HG03097 (cell line): Measurements from ENCODE around the gene RCOR2.
A peak's percentile ranks its signal among the peaks of the same experiment; 100 is the strongest.
"Not testable (repeated sequence)": the region's sequence is repeated elsewhere in the genome, so short reads cannot be mapped to it uniquely, and the experiment has no call there.

Experiments used
- ATAC-seq: cut with Tn5 transposase; IDR thresholded peaks from one replicate; pipeline ENCODE4 v1.9.1; 2021; ENCODE audit not compliant: unreplicated experiment, low FRiP score

Gene RCOR2

DNA sequence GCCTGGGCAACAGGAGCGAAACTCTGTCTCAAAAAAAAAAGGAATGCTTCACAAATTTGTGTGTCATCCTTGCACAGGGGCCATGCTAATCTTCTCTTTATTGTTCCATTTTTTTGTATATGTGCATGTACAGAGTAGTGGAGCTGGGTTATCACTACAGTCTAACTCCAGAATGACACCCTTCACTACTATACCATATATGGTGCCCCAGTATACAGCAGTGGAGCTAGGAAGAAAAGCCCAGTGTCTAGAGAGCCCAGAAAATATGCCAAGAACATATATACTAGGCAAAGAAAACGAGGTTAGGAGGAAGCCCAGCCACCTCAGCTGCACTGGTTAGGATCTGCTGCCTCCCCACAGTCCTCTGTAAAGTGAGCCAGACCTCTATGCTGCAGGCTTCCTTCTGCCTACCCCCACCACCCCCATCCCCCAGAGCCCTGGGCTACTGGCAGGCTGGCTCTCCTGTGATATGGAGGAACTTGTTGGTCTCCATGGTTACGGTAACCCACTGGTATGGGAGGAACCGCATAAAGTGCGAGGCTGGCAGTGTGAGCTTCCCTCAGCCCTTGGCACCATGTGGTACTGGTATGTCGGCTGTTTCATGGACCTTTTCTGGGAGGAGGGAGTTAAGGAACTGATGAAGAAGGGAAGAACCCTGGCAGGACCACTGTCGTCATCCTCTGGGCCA lies 34.3 kb downstream of the RCOR2 start:
- ATAC-seq: no peak

DNA sequence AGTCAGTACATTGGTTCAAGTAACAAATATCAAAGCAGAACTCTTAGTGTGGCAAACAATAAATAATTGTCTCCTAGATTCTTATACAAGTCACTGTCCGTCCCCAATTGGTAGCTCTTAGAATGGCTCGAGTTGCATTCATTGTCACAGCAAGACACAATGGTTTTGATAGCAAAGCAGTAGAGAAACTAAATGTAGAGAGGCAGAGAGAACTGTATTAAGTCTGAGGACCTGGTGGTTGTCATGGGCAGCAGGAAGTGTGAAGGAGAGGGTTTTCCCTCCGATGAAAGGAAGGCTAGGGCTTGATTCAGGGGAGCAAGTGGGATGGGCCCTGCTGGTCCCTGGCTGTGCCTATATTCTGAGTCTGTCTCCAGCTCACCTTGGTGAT lies 36.6 kb downstream of the RCOR2 start:
- no peak for ATAC-seq

DNA sequence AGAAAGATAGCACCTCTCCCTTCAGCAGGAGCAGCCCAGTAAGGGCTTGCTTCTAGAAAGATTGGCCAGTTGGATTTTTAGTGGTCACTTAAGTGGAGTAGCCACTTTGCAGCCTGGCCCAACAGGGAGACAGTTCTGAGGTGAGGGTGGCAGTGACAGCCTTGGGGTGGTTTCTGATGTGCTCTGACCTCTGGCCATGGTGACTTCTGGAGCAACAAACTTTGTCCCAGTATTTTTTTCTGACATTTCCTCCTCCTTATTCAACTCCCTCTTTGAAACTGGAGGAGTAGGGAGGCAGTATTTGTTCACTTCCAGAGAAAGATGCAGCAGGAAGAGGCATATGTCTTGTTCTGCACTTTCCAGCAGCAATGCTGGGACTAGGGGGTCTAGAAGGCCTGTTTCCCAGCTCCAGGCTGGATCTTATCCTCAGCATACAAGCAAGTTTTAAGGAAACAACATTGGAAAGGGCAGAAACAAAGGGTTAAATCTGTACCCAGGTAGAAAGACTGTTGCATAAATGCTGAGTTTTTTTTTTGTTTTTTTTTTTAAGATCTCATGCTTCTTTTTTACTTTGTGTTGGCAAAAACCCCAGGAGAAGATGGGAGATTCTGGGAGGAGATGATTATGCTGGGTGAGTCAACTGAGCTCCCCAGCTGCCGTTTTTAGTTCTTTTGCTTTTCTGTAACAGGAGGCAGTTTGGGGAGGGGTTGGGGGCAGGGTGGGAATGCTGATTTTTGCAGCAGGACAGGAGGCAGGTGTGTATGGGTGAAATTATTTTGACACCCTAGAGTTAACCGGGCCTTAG lies 37.2 kb downstream of the RCOR2 start:
- no peak for ATAC-seq

DNA sequence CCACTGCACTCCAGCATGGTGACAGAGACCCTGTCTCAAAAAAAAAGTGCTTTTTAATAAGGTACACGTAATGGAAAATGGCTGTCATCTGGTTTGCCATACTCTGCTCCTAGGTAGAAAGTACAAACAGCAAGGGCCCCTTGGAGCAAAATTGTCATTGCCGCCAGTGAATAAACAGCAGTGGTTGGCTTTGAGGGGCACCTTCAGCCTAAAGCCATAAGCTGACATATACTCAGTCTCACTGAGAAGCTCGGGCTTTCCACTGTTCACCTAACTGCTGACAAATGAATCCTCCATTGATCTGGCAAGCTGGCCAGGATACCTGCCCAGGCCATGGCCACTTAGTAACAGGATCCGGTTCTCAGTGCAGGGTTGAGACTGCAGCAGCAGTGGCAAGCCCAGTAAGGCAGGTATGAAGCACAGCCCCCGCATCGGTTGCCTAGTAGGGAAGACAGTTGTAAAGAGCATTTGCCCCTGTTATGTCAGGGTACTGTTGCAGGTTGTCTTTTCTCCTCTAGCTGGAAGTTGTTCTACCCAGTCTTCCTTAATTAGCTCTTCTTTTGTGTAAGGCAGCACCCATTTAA lies 39.2 kb downstream of the RCOR2 start:
- no peak for ATAC-seq

DNA sequence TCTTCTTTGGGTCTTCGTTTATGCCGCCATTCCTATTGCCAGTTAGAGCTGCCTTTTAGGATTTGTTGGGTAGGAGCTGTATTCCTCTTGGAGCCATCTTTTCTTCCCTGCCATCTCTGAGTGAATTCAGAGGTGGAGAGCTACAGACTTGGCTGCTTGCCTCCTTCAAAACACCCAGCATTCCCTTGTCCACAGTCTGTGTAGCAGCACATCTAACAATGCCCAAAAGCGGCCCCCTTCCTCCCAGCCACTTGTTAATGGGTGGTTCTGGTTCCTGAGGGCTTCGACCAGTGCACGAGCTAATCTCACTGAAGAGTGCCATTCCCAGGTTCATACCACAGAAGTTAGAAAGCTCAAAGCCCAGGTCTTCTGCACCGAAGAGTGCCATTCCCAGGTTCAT lies 40.3 kb downstream of the RCOR2 start:
- no peak for ATAC-seq

DNA sequence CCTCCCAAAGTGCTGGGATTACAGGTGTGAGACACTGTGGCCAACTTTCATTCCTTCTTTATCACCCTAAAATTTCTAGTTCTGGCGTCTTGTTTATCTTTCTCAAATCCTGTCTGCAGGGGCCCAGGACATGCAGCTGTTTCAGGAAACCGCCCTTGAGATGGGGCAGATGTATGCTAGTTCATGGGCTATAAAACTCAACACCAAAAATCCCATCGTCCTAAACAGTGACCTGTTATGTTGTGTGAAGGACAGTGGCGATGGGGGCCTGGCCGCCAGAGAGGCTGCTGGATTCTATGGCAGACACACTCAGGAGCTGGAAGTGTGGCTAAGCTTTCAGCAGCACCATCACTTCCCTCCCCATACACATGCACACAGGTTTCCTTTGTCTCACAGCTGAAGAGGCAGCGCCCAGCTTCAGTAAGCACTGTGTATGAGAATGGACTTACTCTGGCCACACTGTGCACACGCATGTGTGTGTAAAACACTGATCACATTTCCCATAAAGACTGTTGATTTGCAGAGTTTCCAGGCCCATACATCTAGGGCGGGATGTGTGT lies 41.4 kb downstream of the RCOR2 start:
- no peak for ATAC-seq

DNA sequence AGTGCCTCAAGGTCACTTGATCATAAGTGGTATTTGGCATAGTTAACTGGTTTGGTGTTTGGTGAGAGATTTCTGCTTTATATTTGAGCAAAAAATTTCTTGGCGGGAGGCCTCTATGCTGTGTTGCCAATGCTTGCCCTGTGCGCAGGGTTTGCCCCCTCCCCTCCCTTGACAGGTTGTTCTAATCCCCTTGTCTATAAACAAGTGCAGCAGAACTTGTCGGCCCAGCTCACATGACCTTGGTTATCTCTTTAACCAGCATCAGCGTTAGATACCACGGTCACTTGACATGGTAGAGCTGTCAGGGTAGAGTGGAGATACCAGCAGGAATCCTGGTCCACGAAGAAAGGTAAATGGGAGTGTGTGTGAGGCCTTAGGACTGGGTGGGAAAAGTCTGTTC lies 42.5 kb downstream of the RCOR2 start:
- ATAC-seq: no peak

DNA sequence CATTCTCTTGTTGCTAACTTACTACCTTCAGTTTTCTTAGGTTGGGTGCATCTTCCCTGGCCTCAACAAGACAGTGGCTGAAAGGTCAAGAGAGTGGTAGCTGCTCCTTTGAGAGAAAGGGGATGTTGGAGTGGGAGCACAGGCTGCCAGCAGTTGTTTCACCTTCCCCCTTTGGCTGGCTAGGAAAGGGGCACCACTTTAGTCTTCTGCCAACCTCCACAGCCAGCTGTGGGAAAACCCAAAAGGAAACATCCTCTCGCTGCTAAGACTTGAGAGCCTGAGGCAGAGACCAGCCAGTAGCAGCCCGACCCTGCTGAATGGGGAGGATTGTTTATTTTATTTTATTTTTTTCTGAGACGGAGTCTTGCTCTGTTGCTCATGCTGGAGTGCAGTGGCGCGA lies 43.7 kb downstream of the RCOR2 start:
- no peak for ATAC-seq

DNA sequence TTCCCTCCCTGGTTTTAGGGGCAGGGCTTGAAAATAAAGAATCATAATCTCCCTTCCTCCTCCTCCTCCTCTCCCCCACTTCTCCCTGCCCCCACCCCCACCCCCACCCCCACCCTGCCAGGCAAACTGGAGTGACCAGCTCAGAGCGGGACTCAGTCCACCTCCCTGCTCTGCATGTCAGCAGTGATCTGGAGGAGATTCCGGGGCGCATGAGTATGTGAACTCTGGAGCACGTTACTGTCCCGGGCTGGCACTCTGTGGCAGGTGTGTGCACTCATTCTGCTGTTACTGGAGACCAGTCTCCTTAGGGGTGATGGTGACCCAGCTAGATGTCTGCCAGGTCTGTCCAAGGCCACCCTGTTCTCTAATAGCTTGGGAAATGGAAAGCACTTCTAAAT lies 44.2 kb downstream of the RCOR2 start:
- ATAC-seq: no peak

DNA sequence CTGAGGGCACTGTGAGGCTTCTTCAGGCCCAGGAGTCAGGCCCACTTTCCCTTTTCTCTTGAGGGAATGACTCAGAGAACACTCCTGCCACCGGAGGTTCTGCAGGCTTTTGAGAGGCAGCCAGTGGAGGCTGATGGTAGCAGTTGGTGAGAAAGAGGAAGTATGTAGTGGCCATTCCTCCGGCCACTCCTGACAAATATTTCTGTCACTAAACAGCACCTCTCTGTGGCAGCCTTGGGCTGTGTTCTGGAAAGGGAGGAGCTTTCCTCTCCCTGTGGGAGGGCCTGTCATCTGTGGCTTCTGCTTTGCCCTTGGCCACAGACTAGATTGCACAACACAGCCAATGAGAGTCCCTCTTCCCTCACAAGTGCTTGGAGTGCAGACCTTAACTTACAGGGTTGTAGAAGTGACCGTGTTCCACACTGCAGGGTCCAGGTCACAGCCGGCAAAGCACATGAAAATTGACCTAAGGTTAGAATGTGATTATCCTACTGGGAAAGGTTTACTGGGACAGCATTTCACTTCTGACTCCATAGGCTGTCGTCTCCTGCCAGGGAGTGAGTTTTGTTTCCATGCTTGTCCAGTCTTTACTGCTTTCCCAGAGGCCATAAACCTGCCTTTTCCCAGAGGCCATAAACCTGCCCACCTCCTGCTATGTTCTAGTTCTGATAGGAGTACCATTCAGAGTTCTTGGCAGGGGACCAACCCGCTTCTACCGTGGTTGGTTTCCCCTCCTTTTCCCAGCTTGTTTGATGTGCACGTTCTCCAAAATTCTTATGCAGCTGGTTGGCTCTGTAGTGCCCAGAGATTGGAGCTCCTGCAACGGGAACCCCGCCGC lies 44.8 kb downstream of the RCOR2 start:
- ATAC-seq: peak; percentile 82

DNA sequence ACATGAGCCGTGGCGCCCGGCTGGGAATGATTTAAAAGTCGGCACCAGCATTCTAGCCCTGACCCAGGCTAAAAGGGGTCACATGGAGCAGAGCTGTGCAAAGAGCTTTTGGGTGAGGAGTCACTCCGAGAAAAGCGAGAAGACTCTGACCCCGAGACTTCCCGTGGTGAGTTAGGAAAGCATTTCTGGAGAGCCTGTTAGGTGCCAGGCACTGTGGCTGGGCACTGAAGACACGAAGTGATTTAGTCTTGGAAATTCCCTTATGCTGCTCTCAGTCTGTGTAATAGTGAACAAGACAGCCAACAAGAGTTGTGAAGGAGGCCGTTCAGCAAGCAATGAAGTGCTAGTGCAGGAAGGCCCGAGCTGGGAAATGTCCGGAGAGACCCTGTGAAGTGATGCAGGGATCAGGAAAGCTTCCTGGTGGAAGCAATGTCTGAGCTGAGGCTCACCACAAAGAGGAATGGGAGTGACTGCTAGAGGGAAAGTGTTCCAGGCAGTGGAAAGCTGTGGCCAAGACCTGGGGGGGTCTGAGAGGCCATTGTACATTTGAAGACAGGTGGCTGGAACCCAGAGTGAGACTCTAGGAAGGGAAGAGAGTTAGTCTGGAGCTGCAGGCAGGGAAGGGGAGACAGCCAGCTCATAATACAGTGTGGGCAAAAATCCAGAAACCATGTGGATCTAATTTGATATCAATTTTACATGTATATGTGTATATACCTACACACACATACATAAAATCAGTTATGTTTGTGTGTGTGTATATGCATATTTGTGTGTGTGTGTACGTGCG lies 46.4 kb downstream of the RCOR2 start:
- ATAC-seq: no peak

DNA sequence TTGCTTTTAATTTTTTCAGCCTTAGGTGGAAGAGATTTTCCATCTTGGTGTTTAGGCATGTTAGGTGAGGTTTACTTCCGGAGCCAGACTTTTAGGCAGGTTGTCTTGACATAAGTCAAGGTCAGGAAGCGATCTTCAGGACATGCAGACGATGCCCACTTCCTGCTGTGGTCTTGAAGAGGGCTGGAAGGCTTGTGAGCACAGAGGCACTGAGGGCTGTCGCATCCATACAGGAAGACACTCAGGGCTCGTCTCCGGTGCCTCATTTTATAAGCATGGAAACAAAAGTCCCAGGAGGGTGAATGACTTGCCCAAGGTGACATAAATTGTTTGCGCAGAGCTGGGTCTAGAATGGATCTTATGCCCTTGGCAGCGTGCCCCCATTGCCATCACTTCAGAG lies 47.3 kb downstream of the RCOR2 start:
- no peak for ATAC-seq

DNA sequence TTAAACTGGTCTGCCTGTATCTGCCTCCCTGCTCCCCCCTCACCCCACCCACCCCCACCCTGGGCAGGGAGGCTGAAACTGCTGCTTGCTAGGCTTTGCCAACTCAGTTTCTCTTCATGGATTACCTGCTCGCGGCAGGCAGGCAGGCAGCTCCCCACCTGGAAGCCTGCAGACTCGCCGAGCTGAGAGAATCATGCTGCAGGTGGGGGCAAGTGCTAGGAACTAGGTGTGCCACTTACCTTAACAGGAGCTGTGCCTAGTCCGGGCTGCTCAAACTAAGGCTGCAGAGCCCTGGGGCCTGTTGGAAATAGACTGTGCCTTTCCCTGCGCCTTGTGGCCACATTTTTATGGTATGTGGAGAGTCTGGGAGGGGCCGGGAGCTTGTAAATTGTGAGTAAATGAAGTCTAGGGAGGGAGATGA lies 47.8 kb downstream of the RCOR2 start:
- no peak for ATAC-seq

DNA sequence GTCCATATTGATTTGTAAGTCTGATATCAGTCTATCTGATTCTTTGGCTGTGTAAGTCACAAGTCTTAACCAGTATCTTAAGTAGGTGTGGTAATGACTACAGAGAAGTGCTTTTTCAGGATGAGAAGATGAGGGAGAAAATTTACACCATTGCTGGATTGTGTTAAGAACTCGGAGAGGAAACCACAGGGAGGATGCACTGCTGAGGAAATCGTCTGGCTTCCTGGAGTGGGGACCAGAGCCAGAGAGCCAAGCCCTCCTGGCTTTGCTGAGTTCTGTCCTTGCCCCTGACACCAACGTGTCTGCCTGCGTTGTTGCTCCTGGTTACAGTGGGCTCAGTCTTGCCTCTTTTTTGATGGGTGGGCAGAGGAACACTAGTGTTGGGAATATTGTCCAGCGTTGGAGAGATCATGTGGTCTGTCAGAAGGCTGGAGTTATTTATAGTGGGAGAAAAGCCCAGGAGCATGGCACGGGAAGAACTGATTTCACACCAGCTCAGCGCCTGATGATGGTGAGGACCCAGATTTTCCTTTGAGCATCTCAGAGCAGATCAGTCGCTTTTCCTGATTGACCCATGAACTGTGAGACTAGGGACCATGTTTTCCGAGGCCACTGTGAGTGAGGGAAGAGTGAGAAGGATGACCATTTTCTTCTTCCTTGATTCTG lies 48.4 kb downstream of the RCOR2 start:
- no peak for ATAC-seq

DNA sequence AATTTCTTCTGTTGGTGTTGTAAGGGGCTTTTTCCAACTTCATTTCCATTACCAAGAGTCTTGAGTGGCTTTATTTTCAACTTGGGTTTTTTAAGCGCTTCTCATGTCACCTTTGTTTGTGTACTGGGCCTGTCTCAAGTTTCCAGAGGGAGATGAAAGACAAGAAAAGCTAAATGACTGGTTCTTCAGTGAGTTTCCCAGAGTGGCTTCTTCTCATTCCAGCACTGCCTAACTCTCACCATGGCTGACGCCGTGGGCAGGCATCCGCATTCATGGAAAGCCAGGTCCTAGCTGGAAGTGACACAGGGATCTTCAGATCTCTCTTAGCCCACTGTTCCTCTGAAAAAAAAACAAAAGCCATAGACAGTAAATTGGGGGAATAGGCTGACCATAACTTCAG lies 49.5 kb downstream of the RCOR2 start:
- ATAC-seq: no peak

DNA sequence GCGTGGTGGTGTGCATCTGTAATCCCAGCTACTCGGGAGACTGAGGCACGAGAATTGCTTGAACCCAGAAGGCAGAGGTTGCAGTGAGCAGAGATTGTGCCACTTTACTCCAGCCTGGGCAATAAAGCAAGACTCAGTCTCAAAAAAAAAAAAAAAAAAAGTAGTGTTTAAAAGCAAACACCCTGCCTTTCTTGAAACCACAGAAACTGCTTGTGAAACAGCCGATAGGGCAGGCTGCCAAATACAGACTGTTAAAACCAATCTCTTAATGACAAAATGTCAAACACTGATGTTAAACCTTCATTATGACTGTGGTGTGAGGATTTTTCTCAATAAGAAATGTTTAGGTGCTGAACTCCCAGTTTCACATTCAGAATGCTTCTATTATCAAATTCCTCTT lies 50.8 kb downstream of the RCOR2 start:
- ATAC-seq: no peak

DNA sequence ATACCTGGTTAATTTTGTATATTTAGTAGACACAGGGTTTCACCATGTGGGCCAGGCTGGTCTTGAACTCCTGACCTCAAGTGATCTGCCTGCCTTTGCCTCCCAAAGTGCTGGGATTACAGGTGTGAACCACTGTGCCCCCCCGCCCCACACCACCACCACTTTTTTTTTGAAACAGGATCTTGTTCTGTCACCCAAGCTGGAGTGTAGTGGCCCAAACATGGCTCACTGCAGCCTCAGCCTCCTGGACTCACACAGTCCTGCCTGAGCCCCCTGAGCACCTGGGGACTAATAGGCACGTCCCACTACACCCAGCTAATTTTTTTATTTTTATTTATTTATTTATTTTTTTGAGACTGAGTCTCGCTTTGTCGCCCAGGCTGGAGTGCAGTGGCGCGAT lies 53.3 kb downstream of the RCOR2 start:
- not testable (repeated sequence) for ATAC-seq

DNA sequence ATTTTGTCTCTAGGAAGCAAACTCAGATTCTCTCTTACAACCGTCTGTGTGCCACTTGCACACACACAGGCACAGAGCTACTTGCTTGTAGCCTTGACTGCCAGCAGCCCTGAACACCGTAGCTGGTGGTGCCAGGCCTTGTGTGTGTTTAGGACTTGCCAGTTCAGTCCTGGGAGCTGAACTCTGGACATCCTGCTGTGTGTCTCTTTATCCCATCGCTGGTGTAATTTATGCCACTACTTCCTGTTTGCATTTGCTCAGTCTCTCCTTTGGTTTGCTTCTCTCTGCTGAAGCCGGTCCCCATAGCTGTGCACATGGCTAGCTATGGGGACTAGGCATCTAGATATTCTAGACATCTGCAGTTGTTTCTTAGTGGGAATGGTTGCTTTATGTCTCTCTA lies 54.0 kb downstream of the RCOR2 start:
- ATAC-seq: no peak
